Measurements from ENCODE around the gene HGFAC. TPM values are rescaled to one million over a fixed set of nuclear protein-coding genes. Genes with fewer than 3 reads are reported as not detected.

The HGFAC gene
- total and polyA plus RNA-seq, 2 of the 13 experiments (the other 11 are each of a cell fraction or from before 2014, with no cell fraction given) = 8.5 to 63.6 TPM

- 0 out of 2 replicates have a peak, but pooled peaks have one; percentile 5 for TF ChIP-seq PCBP1 (IDR thresholded peaks at IDR 0.05; ENCODE audit: borderline replicate concordance, low read depth, low read length)
- no peak for TF ChIP-seq ZNF3 (CRISPR knock-in tag; IDR thresholded peaks at IDR 0.05)
- TF ChIP-seq, protein P1, sequence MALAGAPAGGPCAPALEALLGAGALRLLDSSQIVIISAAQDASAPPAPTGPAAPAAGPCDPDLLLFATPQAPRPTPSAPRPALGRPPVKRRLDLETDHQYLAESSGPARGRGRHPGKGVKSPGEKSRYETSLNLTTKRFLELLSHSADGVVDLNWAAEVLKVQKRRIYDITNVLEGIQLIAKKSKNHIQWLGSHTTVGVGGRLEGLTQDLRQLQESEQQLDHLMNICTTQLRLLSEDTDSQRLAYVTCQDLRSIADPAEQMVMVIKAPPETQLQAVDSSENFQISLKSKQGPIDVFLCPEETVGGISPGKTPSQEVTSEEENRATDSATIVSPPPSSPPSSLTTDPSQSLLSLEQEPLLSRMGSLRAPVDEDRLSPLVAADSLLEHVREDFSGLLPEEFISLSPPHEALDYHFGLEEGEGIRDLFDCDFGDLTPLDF (CRISPR knock-in tag; IDR thresholded peaks at IDR 0.05) = no peak; the same call in 1 of the 2 replicates
- TF ChIP-seq MBD4 (IDR thresholded peaks at IDR 0.05; ENCODE audit: borderline replicate concordance, low read length) = no peak
- no peak for TF ChIP-seq NPAS2 (CRISPR knock-in tag; IDR thresholded peaks at IDR 0.05; ENCODE audit: borderline replicate concordance)
- TF ChIP-seq ZNF609 (CRISPR knock-in tag; IDR thresholded peaks at IDR 0.05; ENCODE audit: borderline replicate concordance) = peak; percentile 12; the same call in 1 of the 2 replicates
- TF ChIP-seq DMAP1 (CRISPR knock-in tag; IDR thresholded peaks at IDR 0.05) = no peak
- TF ChIP-seq ZNF800 (CRISPR knock-in tag; IDR thresholded peaks at IDR 0.05) = no peak; the same call in 1 of the 2 replicates
- TF ChIP-seq MIER2 (CRISPR knock-in tag; IDR thresholded peaks at IDR 0.05) = no peak
- peak; percentile 15; the same call in 1 of the 2 replicates for TF ChIP-seq THAP9 (CRISPR knock-in tag; IDR thresholded peaks at IDR 0.05; ENCODE audit: borderline replicate concordance)
- peak; percentile 59; the same call in 1 of the 2 replicates for TF ChIP-seq GATAD2A (CRISPR knock-in tag; IDR thresholded peaks at IDR 0.05)
- no peak for TF ChIP-seq SCMH1 (CRISPR knock-in tag; IDR thresholded peaks at IDR 0.05; ENCODE audit: borderline replicate concordance)
- TF ChIP-seq MBNL3 (CRISPR knock-in tag; conservative IDR thresholded peaks at IDR 0.05) = no peak
- no peak for TF ChIP-seq KLF11 (CRISPR knock-in tag; IDR thresholded peaks at IDR 0.05)
- no peak for TF ChIP-seq RBAK (CRISPR knock-in tag; IDR thresholded peaks at IDR 0.05)
- TF ChIP-seq, protein P2, sequence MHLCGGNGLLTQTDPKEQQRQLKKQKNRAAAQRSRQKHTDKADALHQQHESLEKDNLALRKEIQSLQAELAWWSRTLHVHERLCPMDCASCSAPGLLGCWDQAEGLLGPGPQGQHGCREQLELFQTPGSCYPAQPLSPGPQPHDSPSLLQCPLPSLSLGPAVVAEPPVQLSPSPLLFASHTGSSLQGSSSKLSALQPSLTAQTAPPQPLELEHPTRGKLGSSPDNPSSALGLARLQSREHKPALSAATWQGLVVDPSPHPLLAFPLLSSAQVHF (CRISPR knock-in tag; IDR thresholded peaks at IDR 0.05) = no peak
- peak; percentile 23; the same call in 1 of the 2 replicates for TF ChIP-seq CHCHD3 (CRISPR knock-in tag; IDR thresholded peaks at IDR 0.05)
Measured at GRCh38 chr4:3441501-3442459, at the start of gene HGFAC (continued).

All from HepG2 (cell line).